HCT116 (cell line): ENCODE data around the gene VWA1. TPM values are rescaled to one million over a fixed set of nuclear protein-coding genes. Genes with fewer than 3 reads are reported as not detected.

ENCODE experiments used
- ATAC-seq: fragments of 200-7000 bp; cut with Tn5 transposase; 2 replicates; pipeline ENCODE4 v1.9.1; 2020; ENCODE audit warnings: mild to moderate bottlenecking, moderate library complexity
- BruUV-seq: library from RNA; stranded (reverse); fragments of 400-500 nt; replicated peaks from 2 replicates; lab custom pipeline; 2021; lab: Mats Ljungman, UMichigan
- CTCF ChIA-PET: fragments of 300-600 bp; sonication (Branson Sonifier 250); formaldehyde crosslinking; loops from one replicate; lab custom pipeline; 2021; ENCODE audit warnings: antibody characterized with exemption; lab: Charles Lee
- POLR2A ChIA-PET: fragments of 300-600, 350-600 bp; sonication (Branson Sonifier 250); formaldehyde crosslinking; loops from one replicate; lab custom pipeline; 2021; ENCODE audit warnings: antibody characterized with exemption; lab: Charles Lee
- RAD21 ChIA-PET, 2 experiments: fragments of 300-600 bp; sonication (Branson Sonifier 250); formaldehyde crosslinking; loops; one replicate each; lab custom pipeline; 2023; ENCODE audit warnings: low total read pairs in 2 of 2; ENCODE audit not compliant: uncharacterized antibody in 2 of 2, unreplicated experiment in 2 of 2, low non-redundant PET in 1 of 2; lab: Charles Lee
- DNase-seq: peaks from one replicate; pipeline ENCODE4 v3.0.0-alpha.2; 2010; ENCODE audit warnings: low read depth, low spot score
- H2AFZ ChIP-seq: fragments of 200-600 bp; shearing (Covaris generic), sonication (generic); 2 replicates; pipeline ENCODE4 v1.6.1; 2017; ENCODE audit warnings: low read depth, mixed run types, mixed read lengths, antibody characterized with exemption, low read length; ENCODE audit not compliant: poor library complexity, severe bottlenecking
- H3K27ac ChIP-seq: 2 replicates; pipeline ENCODE4 v1.5.1; 2012; ENCODE audit warnings: low read depth, low read length
- H3K27me3 ChIP-seq: fragments of 200-600 bp; sonication (generic); 2 replicates; pipeline ENCODE4 v1.6.1; 2016; ENCODE audit warnings: mixed run types, low read length, mixed read lengths; ENCODE audit not compliant: insufficient read depth
- H3K36me3 ChIP-seq, 2 experiments: fragments of 200-500 bp in 1 of 2; fragments of 200-600 bp in 1 of 2; sonication (Bioruptor generic) in 1 of 2; sonication (generic) in 1 of 2; 2 replicates each; pipeline versions ENCODE4 v1.5.1 to v1.6.1; 2014 to 2016; ENCODE audit warnings: low read length in 2 of 2, inconsistent platforms in 1 of 2, mixed read lengths in 1 of 2, mixed run types in 1 of 2; ENCODE audit not compliant: insufficient read depth in 2 of 2, control insufficient read depth in 1 of 2
- H3K4me1 ChIP-seq, 2 experiments: fragments of 200-600 bp in 1 of 2; sonication (generic) in 1 of 2; 2 replicates each; pipeline versions ENCODE4 v1.5.1 to v1.6.1; 2012 to 2017; ENCODE audit warnings: low read length in 2 of 2, inconsistent platforms in 1 of 2, mild to moderate bottlenecking in 1 of 2, mixed read lengths in 1 of 2, mixed run types in 1 of 2, moderate library complexity in 1 of 2; ENCODE audit not compliant: insufficient read depth in 2 of 2, control insufficient read depth in 1 of 2
- H3K4me2 ChIP-seq: fragments of 200-600 bp; sonication (generic); 2 replicates; pipeline ENCODE4 v1.6.1; 2017; ENCODE audit warnings: mixed run types, low read length, mixed read lengths
- H3K4me3 ChIP-seq, 2 experiments: fragments of 200-600 bp in 1 of 2; sonication (generic) in 1 of 2; replicated peaks in 1 of 2; 2 replicates each; pipeline ENCODE4 v1.5.1; 2011 to 2016; ENCODE audit warnings: low read length in 2 of 2, control low read depth in 1 of 2, low read depth in 1 of 2, mild to moderate bottlenecking in 1 of 2, mixed read lengths in 1 of 2, mixed run types in 1 of 2
- H3K79me2 ChIP-seq: fragments of 200-600 bp; sonication (generic); 2 replicates; pipeline ENCODE4 v1.6.1; 2017; ENCODE audit warnings: mild to moderate bottlenecking, mixed run types, low read length, moderate library complexity, mixed read lengths; ENCODE audit not compliant: insufficient read depth
- H3K9ac ChIP-seq: fragments of 200-600 bp; sonication (generic); 2 replicates; pipeline ENCODE4 v1.6.1; 2016; ENCODE audit warnings: low read length, mixed read lengths
- H3K9me2 ChIP-seq: fragments of 200-600 bp; sonication (generic), shearing (Covaris generic); 2 replicates; pipeline ENCODE4 v1.6.1; 2017; ENCODE audit warnings: mixed run types, mild to moderate bottlenecking, moderate library complexity; ENCODE audit not compliant: insufficient read depth
- H3K9me3 ChIP-seq, 2 experiments: fragments of 200-500 bp in 1 of 2; fragments of 200-600 bp in 1 of 2; sonication (Bioruptor generic) in 1 of 2; sonication (generic) in 1 of 2; 2 replicates each; pipeline ENCODE4 v1.6.1; 2014 to 2017; ENCODE audit warnings: low read length in 2 of 2, mixed read lengths in 2 of 2, inconsistent platforms in 1 of 2, low read depth in 1 of 2, mild to moderate bottlenecking in 1 of 2, mixed run types in 1 of 2, moderate library complexity in 1 of 2; ENCODE audit not compliant: control insufficient read depth in 1 of 2, insufficient read depth in 1 of 2
- H4K20me1 ChIP-seq: fragments of 200-600 bp; sonication (generic), shearing (Covaris generic); 2 replicates; pipeline ENCODE4 v1.6.1; 2017; ENCODE audit warnings: mixed run types, mild to moderate bottlenecking, moderate library complexity; ENCODE audit not compliant: insufficient read depth
- ATF3 ChIP-seq: IDR thresholded peaks from 2 replicates; pipeline ENCODE4 v1.6.1; 2012
- CBX3 ChIP-seq: IDR thresholded peaks from 2 replicates; pipeline ENCODE4 v1.6.1; 2012; ENCODE audit warnings: low read depth
- CEBPB ChIP-seq: IDR thresholded peaks from 2 replicates; pipeline ENCODE4 v1.6.1; 2012; ENCODE audit warnings: low read depth
- FOSL1 ChIP-seq: IDR thresholded peaks from 2 replicates; pipeline ENCODE4 v1.6.1; 2012; ENCODE audit warnings: low read depth
- JUND ChIP-seq: IDR thresholded peaks from 2 replicates; pipeline ENCODE4 v1.6.1; 2012
- POLR2A ChIP-seq: IDR thresholded peaks from 2 replicates; pipeline ENCODE4 v1.7.0; 2011; ENCODE audit warnings: borderline replicate concordance; ENCODE audit not compliant: insufficient read depth, insufficient read length; ENCODE audit errors: extremely low read depth
- POLR2AphosphoS5 ChIP-seq: IDR thresholded peaks from 2 replicates; pipeline ENCODE4 v1.6.1; 2011; ENCODE audit warnings: mild to moderate bottlenecking, low read depth, low read length, moderate library complexity
- RAD21 ChIP-seq: IDR thresholded peaks from 2 replicates; pipeline ENCODE4 v1.6.1; 2012; ENCODE audit warnings: low read depth, mild to moderate bottlenecking
- SRF ChIP-seq: IDR thresholded peaks from 2 replicates; pipeline ENCODE4 v1.6.1; 2012; ENCODE audit warnings: low read depth
- ZFX ChIP-seq: fragments of 450-650 bp; IDR thresholded peaks from 2 replicates; pipeline ENCODE4 v1.6.1; 2017
- intact Hi-C: fragments of 100-400 bp; cut with micrococcal nuclease; formaldehyde crosslinking; loops from 2 replicates; pipeline ENCODE4 v1.10.0; 2022
- total RNA-seq: library from RNA; stranded (reverse); gene quantifications from one replicate; pipeline ENCODE4 v1.2.1, GENCODE V29; 2021; ENCODE audit not compliant: unreplicated experiment
- TF ChIP-seq, protein P1 (sequence below): IDR thresholded peaks from 2 replicates; pipeline ENCODE4 v1.6.1; 2012; ENCODE audit warnings: low read depth

The VWA1 gene
- total RNA-seq, 1 experiment from 2014 or later = 50.6 TPM

- TF ChIP-seq, protein P1, sequence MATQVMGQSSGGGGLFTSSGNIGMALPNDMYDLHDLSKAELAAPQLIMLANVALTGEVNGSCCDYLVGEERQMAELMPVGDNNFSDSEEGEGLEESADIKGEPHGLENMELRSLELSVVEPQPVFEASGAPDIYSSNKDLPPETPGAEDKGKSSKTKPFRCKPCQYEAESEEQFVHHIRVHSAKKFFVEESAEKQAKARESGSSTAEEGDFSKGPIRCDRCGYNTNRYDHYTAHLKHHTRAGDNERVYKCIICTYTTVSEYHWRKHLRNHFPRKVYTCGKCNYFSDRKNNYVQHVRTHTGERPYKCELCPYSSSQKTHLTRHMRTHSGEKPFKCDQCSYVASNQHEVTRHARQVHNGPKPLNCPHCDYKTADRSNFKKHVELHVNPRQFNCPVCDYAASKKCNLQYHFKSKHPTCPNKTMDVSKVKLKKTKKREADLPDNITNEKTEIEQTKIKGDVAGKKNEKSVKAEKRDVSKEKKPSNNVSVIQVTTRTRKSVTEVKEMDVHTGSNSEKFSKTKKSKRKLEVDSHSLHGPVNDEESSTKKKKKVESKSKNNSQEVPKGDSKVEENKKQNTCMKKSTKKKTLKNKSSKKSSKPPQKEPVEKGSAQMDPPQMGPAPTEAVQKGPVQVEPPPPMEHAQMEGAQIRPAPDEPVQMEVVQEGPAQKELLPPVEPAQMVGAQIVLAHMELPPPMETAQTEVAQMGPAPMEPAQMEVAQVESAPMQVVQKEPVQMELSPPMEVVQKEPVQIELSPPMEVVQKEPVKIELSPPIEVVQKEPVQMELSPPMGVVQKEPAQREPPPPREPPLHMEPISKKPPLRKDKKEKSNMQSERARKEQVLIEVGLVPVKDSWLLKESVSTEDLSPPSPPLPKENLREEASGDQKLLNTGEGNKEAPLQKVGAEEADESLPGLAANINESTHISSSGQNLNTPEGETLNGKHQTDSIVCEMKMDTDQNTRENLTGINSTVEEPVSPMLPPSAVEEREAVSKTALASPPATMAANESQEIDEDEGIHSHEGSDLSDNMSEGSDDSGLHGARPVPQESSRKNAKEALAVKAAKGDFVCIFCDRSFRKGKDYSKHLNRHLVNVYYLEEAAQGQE = no peak
- TF ChIP-seq POLR2AphosphoS5 = no peak
- no peak for TF ChIP-seq FOSL1
These were observed 42.1 kb upstream of the VWA1 start (continued) for GRCh38 chr1:1393428-1393827.

DNA sequence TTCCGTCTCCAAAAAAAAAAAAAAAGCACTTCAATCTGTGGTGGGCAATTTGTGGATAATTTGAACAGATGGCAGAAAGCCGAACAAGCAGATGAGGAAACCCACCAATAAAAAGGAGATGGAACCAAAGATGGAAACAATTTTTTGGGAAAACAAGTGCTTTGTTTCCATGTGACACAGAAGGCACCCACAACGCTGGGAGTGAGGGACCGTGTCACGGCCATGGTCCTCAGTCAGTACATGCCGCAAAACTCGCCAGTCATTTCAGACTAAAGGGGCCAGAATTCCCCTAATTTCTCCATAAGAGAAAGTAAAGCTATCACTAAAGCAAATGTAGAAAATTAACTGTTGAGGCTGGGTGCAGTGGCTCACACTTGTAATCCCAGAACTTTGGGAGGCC is 41.4 kb upstream of the VWA1 start:
- Histone ChIP-seq H3K9ac (no peak overlapping the region), H3K4me1 (peaks cover 0 to 14% of the 10 kb centered on the region in 2 experiments; a peak in 3 of 4 replicates), H3K27ac (no peak overlapping the region), H3K9me2 (no peaks in the 10 kb centered on the region), H3K79me2 (peaks cover 90% of the 10 kb centered on the region), H2AFZ (no peak overlapping the region), H4K20me1 (peaks cover 12% of the 10 kb centered on the region; the same call in 1 of the 2 replicates), H3K9me3 (no peaks in the 10 kb centered on the region), H3K4me3 (no peak overlapping the region), H3K27me3 (no peaks in the 10 kb centered on the region), H3K4me2 (no peak overlapping the region), H3K36me3 (peaks cover 57 to 74% of the 10 kb centered on the region in 2 experiments)
- CTCF ChIA-PET = no interaction called here
- POLR2A ChIA-PET = no interaction called here
- no TSS peak for BruUV-seq
- RAD21 ChIA-PET = interaction anchor here in 1 of 2 experiments (0.6 kb wide), 1 partner anchor 153 kb away, joined by 5 read pairs; no protein-coding TSS in a partner anchor
- TF ChIP-seq ZFX (no peak), ATF3 (no peak), CBX3 (no peak), CEBPB (no peak), RAD21 (no peak), JUND (no peak), SRF (no peak), POLR2A (no peak)
- intact Hi-C loops = no loop called here
- ATAC-seq (no peak), DNase-seq (no peak)
